ENCODE data around the gene EFCAB12.
A peak's percentile ranks its signal among the peaks of the same experiment; 100 is the strongest.

Gene EFCAB12

DNA sequence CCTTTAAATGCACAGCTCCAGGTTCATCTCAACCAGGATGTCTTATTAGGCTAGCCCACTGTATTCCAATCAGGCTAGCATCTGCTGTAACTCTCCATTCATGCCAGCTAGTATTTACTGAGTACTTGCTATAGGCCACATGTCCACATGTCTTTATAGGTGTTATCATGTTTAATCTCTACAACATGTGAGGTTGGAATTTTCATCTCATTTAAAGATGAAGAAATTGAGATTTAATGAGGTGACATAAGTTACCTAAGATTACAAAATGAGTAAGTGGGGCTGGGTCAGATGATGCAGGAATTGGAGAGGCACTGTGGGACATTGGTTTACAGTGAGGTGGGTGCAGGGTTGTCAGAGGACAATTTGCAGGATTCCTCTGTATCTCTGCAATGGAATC, 14.5 kb upstream of the EFCAB12 start:
- DNase-seq = no peak

DNA sequence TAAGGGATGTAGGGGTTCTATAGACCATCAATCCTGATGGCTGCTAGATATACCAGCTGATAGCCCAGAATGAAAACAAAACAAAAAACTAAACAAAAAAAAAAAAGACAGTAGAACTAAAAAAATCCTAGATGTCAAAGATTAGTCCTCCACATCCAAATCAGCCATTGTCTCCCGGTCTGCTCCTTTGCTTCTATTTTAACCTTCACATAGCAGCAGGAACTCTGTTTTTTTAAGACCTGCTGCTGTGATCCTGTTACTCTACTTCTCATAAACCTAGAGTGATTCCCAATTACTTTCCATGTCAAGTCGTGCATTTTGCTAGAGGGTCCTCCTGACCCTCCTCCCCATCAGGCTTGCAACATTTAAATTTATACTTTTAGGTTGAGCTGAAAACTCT, 14.1 kb upstream of the EFCAB12 start:
- DNase-seq = no peak

DNA sequence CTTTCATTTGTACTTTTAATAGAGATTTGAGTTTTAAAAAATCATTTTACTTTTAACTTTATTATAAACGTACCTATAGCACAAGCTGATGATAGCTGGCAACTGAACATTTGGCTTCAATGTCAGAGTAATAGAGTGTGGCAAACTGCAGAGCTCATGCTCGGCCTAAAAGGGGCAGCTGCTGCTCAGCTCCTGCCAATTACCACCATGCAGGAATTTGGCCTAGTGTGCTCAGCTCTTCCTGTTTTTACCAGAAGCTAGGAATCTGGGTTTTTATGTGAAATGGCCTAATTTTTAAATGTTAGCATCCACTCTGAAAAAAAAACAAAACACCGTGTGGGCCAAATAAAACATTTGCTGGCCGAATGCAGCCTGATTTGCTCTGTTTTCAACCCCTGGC, 13.3 kb upstream of the EFCAB12 start:
- DNase-seq = no peak

DNA sequence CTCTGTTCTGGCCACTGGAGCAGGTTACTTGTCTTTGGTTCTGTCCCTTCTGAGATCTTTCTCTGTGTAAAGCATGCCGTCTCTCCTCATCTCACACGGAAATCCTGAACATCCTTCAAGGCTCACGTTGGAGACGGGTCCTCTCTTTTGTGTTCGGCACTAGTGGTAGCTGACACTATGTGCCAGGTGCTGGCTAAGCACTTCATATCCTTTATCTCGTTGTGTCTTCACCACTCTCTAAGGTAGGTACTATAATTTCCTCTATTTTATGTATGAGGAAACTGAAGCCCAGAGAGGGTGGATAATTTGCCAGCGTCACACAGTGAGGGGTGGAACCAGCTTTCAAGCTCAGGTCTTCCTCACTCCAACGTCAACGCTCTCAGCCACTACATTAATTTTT, 12.8 kb upstream of the EFCAB12 start:
- DNase-seq = no peak

DNA sequence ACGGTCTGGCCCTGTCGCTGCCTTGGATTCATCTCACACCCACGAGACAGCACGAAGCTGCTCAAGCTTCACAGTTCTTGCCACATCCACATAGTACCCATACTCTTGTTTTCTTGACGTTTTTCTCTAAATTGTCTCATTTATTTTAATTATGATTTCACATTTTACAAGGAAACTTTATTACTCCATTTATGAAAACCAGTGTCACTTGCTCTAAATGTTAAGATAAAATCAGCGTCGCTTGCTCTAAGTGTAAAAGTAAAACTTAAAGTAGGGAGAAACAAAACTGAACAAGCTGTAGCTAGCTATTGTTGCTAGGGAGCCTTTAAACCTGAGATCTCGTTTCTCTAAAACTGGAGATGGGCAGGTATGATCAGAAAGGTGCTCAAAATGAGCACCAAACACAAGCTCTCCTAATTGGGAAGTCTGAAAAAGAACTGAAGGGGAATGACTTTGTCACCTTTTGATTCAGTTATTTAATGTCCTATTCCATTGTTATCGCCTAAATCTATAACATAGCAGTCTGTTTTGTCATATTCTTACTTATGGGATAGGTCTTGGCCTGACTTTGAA, 12.3 kb upstream of the EFCAB12 start:
- DNase-seq = no peak

DNA sequence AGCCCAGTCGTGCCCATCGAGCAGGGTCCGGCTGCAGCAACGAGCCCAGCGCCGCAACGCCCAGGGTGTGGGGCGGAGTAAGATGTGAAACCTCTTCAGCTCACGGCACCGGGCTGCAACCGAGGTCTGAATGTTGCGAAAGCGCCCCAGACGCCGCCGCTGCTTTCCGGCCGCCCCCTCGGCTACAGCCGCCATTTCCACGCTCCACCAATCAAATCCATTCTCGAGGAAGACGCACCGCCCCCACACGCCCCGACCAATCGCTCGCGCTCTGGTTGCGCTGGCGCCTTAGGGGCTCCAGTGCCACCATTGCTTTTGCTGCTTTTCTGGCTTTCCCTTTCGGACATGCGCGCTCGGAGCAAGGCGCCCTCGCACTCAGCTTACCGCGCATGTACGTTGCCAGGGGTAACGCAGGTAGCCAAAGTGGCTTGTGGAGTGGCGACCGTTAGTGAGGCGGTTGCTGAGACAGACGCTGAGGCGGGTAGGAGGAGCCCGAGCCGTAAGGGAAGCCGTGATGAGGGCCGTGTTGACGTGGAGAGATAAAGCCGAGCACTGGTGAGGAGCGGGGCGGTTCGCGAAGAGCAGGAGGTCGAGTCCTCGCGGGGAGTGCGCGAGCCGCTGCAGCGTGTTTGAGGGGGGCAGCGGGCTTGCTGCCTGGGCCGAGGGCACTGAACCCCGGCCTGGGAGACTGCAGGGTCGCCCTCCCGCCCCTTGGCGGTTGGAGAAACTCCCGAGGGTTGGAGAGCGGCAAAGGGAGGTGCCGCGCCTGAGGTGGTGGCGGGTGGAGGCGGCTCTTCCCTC, 11.6 kb upstream of the EFCAB12 start, which contains the start of the genes IFT122 and MBD4:
IFT122 (plus strand) TSS at position 408 of the 801 bp plus-strand sequence; CDS start at position 515, 107 bp downstream.
MBD4 (minus strand) TSS at position 132 of the 801 bp plus-strand sequence; CDS start at position 17, 115 bp downstream.
- DNase-seq = peak; percentile 95

DNA sequence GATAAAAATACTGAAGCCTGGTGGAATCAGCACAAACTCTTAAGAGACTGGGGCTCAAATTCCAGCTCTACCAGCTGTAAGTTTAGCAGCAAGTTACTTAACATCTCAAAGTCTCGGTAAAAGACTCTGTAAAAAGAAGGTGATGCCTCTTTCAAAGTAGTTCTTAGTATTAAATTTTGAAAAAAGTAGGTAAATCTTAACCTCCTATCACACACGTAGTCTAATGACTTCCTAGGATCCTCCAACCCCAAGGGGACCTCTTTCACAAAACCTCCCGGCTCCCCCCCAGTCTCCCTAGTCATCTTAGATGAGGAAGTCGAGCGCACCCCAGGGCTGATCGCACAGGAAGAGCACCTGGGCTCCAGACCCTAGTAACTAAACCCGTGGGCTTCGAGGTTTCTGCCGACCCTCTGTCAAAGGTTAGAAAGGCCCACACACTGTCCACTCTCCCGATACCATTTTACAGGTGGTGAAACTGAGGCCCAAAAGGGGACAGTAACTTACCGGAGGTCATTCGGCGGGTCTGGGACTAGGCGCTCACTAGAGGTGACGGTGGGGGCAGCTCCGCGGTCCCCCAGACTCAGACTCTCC, 10.9 kb upstream of the EFCAB12 start:
- DNase-seq = peak; percentile 7

DNA sequence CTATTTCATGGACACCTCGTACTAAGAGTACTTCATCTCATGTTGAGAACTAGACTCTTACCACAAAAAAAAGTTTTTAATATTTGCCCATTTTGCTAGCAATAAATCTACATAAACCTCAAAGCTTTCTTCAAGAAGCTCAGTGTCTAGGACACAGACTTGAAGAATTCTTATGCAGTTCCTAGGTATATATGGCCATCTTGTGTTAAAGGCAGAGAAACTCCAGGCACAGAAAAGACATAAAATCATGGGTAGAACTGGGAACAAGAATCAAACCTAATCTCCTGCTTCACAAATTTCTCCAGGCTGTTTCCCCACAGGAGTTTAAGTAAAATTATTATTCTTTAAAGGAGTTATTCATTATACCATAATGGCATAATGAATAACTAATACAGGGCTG, 6.9 kb upstream of the EFCAB12 start:
- no peak for DNase-seq

DNA sequence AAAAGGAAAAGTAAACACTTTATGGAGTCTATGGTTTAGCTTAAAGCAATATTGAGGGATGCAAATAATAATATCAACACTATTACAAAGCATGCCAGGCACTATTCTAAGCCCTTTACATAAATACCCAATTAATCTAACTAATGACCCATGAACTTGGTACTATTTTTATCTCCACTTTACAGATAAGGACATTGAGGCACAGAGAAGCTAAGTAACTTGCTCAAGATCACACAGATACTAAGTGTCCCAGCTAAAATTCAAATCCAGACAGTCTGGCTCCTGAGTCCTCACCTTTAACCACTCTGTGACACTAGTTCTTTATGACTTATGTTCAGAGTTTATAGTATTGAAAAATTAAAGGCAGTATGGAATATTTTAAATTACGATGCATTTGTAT, 5.7 kb upstream of the EFCAB12 start:
- no peak for DNase-seq

DNA sequence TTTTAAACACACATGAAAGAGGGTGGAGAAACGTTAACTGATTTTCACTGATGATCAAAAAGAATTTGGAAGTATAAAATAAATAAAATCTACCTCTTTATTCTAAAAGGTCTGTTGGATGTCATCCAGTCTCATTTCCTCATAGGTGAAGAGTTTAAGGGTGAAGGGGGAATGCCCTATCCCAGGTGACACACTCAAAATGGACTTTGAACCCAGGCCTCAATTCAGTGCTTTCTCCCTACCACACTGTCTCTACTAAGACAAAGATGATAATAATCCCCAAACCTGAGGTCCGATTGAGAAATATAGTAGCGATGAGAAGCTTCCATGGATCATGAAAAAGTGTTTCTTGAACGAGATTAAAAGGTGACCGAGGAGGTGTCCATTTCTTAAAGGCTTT, 5.1 kb upstream of the EFCAB12 start:
- no peak for DNase-seq

DNA sequence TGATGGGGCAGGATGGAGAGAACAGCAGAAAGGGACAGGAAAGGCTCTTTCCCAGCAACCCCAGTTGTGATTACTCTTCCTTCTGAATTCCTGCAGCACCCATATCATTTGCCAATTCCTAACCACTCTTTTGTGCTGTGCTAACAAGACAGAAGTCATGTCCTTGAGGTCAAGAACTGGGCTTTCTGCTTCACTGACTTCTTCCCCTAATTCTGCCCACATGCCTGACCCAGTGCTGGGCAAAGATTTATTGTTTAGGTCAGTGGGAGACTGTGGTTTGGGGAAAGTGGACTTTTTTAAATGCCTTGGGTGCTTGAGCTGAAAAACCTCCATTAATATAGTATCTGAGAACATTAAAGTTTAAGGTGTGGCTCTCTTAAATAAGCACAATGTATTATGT, 4.2 kb upstream of the EFCAB12 start:
- no peak for DNase-seq

DNA sequence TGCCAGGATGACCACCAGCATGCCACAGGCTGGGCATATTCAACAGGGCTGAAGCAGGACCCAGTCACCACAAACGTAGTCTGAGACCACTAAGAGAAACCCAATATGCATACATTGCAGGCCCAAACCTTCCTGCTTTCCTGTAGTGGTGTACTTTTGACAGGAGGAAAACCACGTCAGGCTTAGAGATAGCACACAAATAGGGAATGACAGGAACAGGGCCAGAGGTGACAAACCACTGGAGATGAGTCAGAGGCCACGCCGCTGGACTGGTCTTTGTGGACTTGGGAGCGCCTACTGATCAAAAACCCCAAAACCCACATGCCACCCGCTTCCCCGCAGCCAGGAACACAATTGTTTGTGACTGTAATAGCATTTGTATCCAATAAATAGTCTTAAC, 3.6 kb upstream of the EFCAB12 start:
- no peak for DNase-seq

DNA sequence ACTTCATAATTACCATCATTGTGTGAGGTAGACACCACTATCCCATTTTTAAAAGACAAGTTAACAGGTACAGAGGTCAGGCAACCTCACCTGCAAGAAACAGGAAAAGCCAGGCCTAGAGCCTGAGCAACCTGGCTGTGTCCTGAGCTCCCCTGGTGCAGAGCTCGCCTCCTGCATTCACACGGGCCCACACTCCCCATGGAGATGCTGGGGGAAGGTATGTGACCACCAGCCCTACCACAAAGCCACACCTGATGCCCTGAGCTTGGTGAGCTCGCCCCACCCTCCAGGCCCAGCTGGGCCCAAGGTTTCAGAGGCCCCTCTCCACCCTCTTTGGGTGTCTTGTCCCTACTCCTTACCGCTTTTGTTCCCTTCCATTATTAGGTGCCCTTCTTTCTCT, 1.2 kb upstream of the EFCAB12 start:
- no peak for DNase-seq

DNA sequence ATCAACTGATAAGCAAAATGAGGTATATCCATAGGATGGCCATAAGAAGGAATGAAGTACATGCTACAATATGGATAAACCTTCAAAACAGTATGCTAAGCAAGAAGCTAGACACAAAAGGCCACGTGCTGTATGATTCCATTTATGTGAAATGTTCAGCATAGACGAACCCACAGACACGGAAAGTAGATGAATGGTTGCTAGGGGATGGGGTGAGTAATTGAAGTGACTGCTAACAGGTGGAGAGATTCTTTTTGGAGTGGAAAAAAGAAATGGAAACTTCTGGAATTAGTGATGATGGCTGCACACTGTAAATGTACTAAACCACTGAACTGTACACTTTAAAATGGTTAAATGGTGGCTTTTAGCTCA, 630 bp upstream of the EFCAB12 start:
- no peak for DNase-seq

DNA sequence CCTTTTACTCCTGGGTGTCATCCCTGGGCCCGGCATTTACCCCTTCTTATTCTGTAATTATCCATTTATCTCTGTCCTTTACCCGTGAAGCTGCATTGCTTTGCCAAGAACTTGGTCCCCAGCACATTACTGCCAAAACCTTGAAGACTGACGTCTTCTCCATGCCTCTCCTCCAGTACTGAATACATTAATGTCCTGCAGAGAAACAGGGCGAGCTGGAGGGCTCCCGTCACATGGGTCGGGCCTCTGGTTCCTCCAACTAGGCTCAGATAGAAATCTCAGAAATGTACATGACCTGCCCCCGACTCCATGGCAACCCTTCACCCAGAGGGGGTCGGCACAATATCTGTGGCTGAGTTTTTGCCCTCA, 445 bp downstream of the EFCAB12 start:
- DNase-seq = no peak

DNA sequence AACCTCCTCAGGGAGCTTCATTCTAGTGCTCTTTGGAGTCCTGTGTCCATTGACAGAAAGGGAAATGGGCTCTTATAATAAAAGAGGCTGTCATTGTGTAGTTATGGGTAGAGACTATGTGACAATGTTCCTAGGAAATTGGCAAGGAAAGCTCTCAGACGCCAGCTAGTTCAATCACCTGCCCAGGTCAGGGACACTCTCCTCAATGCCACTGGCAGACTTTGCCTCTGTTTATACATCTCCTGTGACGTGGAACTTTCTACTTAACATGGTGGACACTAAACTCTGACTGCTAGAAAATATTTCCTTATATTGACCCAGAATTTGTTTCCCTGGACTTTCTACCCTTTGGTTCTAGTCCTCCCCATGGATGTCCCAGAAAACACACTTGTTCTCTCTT, 2.8 kb downstream of the EFCAB12 start:
- no peak for DNase-seq

DNA sequence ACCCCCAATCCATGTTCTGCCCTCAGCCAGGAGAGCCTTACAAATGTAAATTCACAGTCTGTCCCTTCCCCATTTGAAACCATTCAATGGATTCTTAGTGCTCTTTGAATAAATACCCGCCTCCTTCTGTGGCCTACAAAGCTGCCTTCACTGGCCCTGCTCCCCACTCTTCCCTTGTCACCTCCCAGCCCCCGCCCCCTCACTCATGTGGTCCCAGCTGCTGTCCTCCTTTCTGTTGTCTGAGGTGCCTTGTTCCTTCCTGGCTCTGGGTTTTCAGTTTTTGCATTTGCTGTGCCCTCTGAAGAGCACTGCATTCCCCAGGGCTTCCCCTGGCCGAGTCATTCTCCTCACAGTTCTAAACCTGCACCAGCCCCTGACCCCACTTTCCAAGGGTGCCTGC, 3.2 kb downstream of the EFCAB12 start:
- no peak for DNase-seq

DNA sequence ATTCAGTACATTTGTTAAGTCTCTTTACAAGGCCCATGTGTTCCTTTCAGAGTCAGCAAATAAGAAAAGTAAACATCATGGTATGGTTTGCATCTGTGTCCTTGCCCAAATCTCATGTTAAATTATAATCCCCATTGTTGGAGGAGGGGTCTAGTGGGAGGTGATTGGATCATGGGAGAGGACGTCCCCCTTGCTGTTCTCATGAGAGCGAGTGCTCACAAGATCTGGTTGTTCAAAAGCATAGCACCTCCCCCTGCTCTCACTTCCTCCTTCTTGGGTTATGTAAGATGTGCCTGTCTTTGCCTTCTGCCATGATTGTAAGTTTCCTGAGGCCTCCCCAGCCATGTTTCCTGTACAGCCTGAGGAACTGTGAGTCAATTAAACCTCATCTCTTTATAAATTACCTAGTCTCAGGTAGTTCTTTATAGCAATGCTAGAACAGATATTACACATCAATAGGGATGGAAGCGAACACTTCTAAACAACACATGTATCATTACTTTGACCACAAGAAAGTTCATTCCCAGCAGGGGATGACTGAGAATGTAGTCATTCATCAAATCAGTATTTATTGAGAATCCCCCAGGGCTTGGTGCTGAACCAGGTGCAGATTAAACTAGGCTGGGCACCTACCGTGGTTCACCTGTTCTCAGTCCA, 4.1 kb downstream of the EFCAB12 start:
- no peak for DNase-seq

DNA sequence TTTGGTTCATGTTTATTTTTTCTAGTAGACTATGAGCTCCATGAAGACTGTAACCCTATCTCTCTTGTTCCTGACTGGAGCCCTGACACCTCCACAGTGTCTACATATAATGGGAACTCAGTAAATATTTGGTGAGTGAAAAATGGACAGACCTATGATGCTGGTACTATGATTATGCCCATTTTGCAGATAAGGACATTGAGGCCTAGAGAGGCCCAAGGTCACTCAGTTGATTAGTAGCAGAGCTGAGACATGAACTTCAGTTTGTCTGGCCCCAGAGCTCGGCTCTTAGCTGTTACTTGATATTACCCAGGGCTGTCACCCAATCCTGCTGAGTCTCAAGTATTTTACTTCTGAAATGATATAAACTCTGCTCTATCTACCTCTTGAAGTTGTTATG, 5.5 kb downstream of the EFCAB12 start:
- DNase-seq = no peak

DNA sequence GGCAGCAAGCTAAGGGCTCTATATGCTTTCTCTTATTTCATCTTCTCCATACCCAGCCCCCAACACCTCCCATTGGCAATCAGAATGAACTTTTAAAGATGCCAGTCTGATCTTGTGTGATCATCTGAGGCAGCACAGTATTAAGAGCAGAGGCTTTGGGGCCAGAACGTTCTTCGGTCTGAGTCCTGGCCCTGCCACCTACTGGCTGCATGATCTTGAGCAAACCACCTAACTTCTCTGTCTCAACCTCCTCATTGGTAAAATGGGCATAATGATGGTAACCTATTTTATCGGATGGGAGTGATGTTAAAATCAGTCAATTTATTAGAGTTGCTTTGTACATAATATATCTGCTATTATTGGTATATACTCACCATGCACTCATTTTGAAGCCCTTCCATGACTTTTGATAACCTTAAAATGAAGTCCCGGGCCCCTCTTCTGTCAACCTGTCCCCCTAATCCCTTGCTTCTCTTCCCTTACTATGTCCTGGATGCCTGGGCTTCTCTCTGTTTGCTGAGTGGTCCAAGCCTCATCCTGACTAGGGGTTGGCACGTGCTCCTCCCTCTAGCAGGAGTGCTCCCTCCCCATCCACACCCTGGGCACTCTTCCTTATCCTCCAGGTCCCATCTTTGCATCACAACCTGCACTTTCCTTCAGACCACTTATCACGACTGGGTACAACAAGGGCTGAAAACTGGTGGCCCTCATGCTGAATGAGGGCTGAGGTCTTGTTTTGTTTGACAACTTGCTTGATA, 6.3 kb downstream of the EFCAB12 start:
- no peak for DNase-seq

DNA sequence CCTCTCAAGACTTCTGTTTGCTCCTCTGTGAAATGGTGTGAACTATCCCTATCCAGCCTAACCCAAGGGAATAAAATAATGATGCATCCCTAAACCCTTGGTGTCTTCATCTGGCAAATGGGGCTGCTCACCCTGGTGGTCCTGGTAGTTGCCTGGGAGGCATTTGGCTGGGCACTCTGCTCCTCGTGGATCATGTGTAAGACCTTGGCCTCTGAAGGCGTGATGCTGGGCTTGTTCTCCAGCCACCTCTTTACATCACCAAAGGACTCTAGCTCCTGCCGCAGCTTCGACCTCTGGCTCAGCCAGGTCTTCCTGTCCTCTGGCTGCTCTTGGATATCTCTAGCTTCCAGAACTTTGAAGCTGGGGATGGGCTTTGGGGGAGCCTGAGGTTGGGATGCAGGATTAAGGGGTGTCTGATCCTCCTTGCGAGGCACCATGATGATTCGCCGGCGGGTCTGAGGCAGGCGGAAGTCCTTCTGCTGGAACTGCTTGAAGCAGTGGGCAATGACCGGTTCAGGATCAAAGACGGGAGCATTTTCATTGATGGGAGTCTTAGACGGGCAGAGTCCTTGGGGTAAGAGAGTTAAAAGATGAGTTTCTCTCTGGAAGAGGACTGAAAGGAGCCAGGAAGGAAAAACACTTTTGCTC, 7.1 kb downstream of the EFCAB12 start:
- no peak for DNase-seq

DNA sequence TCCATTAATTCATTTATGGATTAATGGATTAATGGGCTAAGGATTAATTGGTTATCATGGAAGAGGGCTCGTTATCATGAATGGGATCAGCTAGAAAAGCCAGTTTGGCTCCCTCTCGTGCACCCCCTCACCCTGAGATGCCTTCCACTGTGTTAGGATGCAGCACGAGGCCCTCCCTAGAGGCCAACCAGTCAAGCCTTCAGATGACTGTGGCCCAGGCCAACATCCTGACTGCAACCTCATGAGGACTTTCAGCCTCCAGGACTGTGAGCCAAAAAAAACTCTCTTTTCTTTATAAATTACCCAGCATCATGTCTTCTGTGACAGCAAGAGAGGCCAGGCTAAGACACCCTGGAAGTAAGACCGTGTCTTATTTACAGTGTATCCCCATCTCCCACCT, 9.0 kb downstream of the EFCAB12 start:
- DNase-seq = no peak

Measured in NCI-H510A treated with DMSO at 0.1 percent for 48 hours (cell line).